GM10266 (cell line): ENCODE data around the gene TSKU.
"Not testable (repeated sequence)": the region's sequence is repeated elsewhere in the genome, so short reads cannot be mapped to it uniquely, and the experiment has no call there.

Experiments
- DNase-seq: peaks from one replicate; pipeline ENCODE4 v3.0.0; 2012; ENCODE audit errors: extremely low spot score
- TF ChIP-seq, protein P1 (sequence below): IDR thresholded peaks from 2 replicates; pipeline ENCODE4 v1.5.1; 2012; ENCODE audit warnings: mild to moderate bottlenecking, low read depth; ENCODE audit not compliant: control insufficient read depth, insufficient read depth; ENCODE audit errors: missing control alignments

TSKU gene

GRCh38 chr11:76824980-76825725 lies 42.0 kb downstream of the TSKU start:
- no peak for DNase-seq
- TF ChIP-seq, protein P1, sequence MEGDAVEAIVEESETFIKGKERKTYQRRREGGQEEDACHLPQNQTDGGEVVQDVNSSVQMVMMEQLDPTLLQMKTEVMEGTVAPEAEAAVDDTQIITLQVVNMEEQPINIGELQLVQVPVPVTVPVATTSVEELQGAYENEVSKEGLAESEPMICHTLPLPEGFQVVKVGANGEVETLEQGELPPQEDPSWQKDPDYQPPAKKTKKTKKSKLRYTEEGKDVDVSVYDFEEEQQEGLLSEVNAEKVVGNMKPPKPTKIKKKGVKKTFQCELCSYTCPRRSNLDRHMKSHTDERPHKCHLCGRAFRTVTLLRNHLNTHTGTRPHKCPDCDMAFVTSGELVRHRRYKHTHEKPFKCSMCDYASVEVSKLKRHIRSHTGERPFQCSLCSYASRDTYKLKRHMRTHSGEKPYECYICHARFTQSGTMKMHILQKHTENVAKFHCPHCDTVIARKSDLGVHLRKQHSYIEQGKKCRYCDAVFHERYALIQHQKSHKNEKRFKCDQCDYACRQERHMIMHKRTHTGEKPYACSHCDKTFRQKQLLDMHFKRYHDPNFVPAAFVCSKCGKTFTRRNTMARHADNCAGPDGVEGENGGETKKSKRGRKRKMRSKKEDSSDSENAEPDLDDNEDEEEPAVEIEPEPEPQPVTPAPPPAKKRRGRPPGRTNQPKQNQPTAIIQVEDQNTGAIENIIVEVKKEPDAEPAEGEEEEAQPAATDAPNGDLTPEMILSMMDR: no peak

DNA sequence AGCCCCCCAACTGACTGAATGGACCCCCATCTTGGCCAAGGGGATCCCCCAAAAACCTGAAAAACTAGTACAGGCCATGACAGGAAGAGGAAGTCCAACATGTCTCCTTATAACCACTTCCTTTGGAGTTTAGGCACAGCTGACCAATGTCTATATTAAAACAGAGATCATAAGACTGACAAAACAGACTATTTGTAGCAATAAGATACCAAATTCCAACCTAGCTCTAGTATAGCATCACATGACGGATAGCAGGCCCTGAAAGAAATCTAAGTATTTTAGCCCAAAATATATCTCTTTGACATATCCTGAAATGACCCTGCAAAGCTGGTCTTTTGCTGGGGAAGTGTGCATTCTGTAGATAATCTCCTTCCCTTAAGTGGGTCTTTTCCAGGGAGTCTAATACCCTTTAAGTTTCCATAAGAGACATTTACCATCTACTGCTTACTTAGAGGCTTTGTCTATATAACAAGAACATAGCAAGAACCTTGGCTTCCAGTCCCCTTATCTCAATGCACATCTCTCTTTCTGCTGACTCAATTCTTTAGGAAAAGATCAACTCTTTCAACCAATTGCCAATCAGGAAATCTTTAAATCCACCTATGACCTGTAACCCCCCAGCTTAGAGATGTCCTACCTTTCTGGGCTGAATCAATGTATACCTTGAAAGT lies 42.7 kb downstream of the TSKU start:
- no peak for DNase-seq
- TF ChIP-seq, protein P1: no peak

DNA sequence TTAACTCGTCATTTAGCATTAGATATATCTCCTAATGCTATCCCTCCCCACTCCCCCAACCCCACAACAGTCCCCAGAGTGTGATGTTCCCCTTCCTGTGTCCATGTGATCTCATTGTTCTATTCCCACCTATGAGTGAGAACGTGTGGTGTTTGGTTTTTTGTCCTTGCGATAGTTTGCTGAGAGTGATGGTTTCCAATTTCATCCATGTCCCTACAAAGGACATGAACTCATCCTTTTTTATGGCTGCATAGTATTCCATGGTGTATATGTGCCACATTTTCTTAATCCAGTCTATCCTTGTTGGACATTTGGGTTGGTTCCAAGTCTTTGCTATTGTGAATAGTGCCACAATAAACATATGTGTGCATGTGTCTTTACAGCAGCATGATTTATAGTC lies 43.4 kb downstream of the TSKU start:
- DNase-seq: not testable (repeated sequence)

DNA sequence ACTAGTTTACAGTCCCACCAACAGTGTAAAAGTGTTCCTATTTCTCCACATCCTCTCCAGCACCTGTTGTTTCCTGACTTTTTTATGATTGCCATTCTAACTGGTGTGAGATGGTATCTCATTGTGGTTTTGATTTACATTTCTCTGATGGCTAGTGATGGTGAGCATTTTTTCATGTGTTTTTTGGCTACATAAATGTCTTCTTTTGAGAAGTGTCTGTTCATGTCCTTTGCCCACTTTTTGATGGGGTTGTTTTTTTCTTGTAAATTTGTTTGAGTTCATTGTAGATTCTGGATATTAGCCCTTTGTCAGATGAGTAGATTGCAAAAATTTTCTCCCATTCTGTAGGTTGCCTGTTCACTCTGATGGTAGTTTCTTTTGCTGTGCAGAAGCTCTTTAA lies 43.8 kb downstream of the TSKU start:
- not testable (repeated sequence) for DNase-seq

DNA sequence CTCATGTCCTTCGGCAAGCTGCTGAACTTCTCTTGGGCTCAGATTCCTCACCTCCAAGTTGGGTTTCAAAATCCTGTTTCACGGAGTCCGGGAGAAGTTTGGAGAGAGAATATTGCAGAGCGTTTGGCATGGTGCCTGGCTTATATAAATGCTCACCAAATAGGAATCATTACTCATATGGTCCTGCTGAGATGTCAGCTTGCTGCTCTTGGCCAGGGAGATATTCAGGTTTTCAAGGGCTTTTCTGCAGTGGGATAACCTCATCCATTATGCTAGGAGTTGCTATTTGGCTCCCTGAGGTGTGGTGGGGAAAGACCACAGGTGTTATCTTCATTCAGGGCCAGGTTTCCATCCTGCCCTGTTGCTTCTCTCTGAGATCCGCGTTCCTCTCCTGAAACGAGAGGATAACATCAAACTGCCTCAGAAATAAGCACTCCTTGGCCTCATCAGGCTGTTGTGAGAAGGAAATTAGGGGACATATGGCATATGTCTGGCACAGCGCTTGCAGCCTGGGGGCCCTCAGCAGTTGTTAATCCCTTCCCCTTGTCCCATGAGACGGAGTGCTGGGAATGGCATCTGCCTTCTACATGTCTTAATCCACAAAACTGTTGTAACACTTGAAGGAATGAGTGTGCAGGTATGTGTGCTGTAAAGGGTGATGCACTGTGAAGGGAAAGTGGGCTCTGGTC lies 47.6 kb downstream of the TSKU start:
- TF ChIP-seq, protein P1: no peak
- DNase-seq: no peak

DNA sequence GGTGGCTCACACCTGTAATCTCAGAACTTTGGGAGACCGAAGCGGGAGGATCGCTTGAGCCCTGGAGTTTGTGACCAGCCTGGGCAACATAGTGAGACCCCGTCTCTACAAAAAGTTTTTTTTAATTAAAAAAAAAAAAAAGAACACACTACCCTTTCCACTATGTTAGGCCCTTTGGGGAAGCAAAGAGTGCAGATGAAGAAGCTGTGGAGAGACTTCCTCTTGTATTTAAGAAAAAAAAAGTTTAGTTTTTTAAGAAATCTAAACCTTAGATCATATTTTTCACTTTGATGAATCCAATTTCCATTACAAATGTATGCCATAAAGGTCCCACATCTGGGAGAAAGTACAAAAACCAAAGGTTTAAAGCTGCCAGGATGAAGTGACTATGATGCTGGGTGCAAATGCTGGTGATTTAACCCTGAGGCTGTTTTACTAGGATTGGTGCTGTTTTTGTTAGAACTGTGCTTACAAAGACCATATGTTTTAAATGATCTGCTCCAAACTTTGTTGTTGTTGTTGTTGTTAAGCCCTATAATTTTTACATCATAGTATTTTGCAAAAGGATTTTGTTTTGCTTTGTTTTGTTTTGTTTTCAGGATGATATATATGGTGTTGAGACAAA lies 48.6 kb downstream of the TSKU start:
- TF ChIP-seq, protein P1: no peak
- DNase-seq: no peak

DNA sequence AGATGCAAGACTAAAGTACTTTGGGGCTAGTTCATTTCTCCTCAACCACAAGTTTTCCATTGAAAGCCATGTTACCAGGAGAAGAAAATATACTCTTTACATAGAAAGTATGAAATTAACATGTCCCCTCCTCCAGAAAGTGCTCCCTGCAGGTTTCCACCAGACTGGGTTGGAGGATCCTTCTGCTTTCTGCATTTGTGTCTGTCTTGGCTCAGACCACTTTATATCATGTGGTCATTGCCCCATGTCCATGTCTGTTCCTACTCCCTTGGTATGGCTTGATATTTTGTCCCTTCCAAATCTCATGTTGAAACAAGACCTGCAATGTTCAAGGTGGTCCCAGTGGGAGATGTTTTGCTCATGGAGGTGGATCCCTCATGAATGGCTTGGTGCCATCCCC lies 49.2 kb downstream of the TSKU start:
- DNase-seq: no peak
- TF ChIP-seq, protein P1: no peak

DNA sequence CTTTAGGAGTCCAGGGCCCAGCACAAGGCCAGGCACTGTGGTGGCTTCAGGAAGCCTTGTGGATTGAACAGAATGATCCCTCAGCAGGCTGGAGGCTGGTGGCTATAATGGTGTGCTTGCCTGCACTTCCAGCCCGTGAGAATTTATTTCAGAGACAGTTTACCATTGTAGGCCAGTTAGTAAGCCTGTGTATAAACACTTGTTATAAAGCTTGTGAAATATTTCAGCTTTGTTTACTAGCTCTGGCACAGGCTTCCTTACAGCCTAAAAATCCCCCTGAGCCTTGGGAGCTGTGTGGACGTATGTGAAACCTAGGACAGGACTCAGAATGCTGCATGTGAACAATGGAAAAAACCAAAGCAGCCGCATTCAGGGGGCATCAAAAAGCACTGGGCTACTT lies 51.0 kb downstream of the TSKU start:
- no peak for DNase-seq
- TF ChIP-seq, protein P1: no peak
